ENCODE measurements around the gene SLC10A7. TPM values are rescaled to one million over a fixed set of nuclear protein-coding genes. Genes with fewer than 3 reads are reported as not detected.

The SLC10A7 gene
- total RNA-seq, 1 experiment from 2014 or later, result 15.9 TPM

- Mint-ChIP-seq H3K4me1 (ENCODE audit: low read depth, unreplicated experiment) (no peaks in the 10 kb centered on the region), H3K27me3 (ENCODE audit: unreplicated experiment) (no peaks in the 10 kb centered on the region), H3K4me3 (ENCODE audit: low read depth, unreplicated experiment) (no peak overlapping the region), H3K9me3 (ENCODE audit: low read depth, unreplicated experiment) (no peaks in the 10 kb centered on the region), H3K27ac (ENCODE audit: unreplicated experiment) (no peak overlapping the region), H3K36me3 (ENCODE audit: insufficient read depth, unreplicated experiment) (no peaks in the 10 kb centered on the region)
- no peak for DNase-seq
- intact Hi-C loops (cut with micrococcal nuclease; ENCODE audit: unreplicated experiment), result no loop called here
- no peak for TF ChIP-seq CTCF (IDR thresholded peaks at IDR 0.05; ENCODE audit: unreplicated experiment)
- CTCF ChIA-PET, result no interaction called here
- BruUV-seq (replicated peaks), result no TSS peak
Measured at GRCh38 chr4:146282657-146283056, 239.1 kb downstream of the SLC10A7 start.

GRCh38 chr4:146278986-146279385 lies 242.8 kb downstream of the SLC10A7 start:
- no peaks in the 10 kb centered on the region for H3K9me3 Mint-ChIP-seq (ENCODE audit: low read depth, unreplicated experiment)
- no peaks in the 10 kb centered on the region for H3K27me3 Mint-ChIP-seq (ENCODE audit: unreplicated experiment)
- no peaks in the 10 kb centered on the region for H3K36me3 Mint-ChIP-seq (ENCODE audit: insufficient read depth, unreplicated experiment)
- H3K4me1 Mint-ChIP-seq (ENCODE audit: low read depth, unreplicated experiment), result no peaks in the 10 kb centered on the region
- DNase-seq, result no peak
- CTCF ChIA-PET, result no interaction called here
- no peak for TF ChIP-seq CTCF (IDR thresholded peaks at IDR 0.05; ENCODE audit: unreplicated experiment)
- intact Hi-C loops (cut with micrococcal nuclease; ENCODE audit: unreplicated experiment), result no loop called here
- no peak overlapping the region for H3K4me3 Mint-ChIP-seq (ENCODE audit: low read depth, unreplicated experiment)
- no peak overlapping the region for H3K27ac Mint-ChIP-seq (ENCODE audit: unreplicated experiment)
- BruUV-seq (replicated peaks), result no TSS peak

GRCh38 chr4:146275370-146275769 lies 246.4 kb downstream of the SLC10A7 start:
- Mint-ChIP-seq H3K9me3 (ENCODE audit: low read depth, unreplicated experiment) (no peaks in the 10 kb centered on the region), H3K4me3 (ENCODE audit: low read depth, unreplicated experiment) (no peak overlapping the region), H3K4me1 (ENCODE audit: low read depth, unreplicated experiment) (no peaks in the 10 kb centered on the region), H3K36me3 (ENCODE audit: insufficient read depth, unreplicated experiment) (no peaks in the 10 kb centered on the region), H3K27ac (ENCODE audit: unreplicated experiment) (no peak overlapping the region), H3K27me3 (ENCODE audit: unreplicated experiment) (no peaks in the 10 kb centered on the region)
- intact Hi-C loops (cut with micrococcal nuclease; ENCODE audit: unreplicated experiment), result no loop called here
- CTCF ChIA-PET, result interaction anchor here (0.7 kb wide), 1 partner anchor 1102 kb away, joined by 3 read pairs; no protein-coding TSS in a partner anchor
- no TSS peak for BruUV-seq (replicated peaks)
- TF ChIP-seq CTCF (IDR thresholded peaks at IDR 0.05; ENCODE audit: unreplicated experiment), result no peak
- DNase-seq, result no peak

GRCh38 chr4:146274774-146275173 lies 247.0 kb downstream of the SLC10A7 start:
- no peaks in the 10 kb centered on the region for H3K27me3 Mint-ChIP-seq (ENCODE audit: unreplicated experiment)
- H3K27ac Mint-ChIP-seq (ENCODE audit: unreplicated experiment), result no peak overlapping the region
- intact Hi-C loops (cut with micrococcal nuclease; ENCODE audit: unreplicated experiment), result no loop called here
- no peaks in the 10 kb centered on the region for H3K36me3 Mint-ChIP-seq (ENCODE audit: insufficient read depth, unreplicated experiment)
- no peaks in the 10 kb centered on the region for H3K4me1 Mint-ChIP-seq (ENCODE audit: low read depth, unreplicated experiment)
- H3K4me3 Mint-ChIP-seq (ENCODE audit: low read depth, unreplicated experiment), result no peak overlapping the region
- no TSS peak for BruUV-seq (replicated peaks)
- no peaks in the 10 kb centered on the region for H3K9me3 Mint-ChIP-seq (ENCODE audit: low read depth, unreplicated experiment)
- DNase-seq, result no peak
- TF ChIP-seq CTCF (IDR thresholded peaks at IDR 0.05; ENCODE audit: unreplicated experiment), result no peak
- CTCF ChIA-PET, result no interaction called here
